Activated B cell treated with CpG ODN at 0.5 μM for 24 hours (primary cell): ENCODE measurements around the gene TNNC2. TPM values are rescaled to one million over a fixed set of nuclear protein-coding genes. Genes with fewer than 3 reads are reported as not detected.
A peak's percentile ranks its signal among the peaks of the same experiment; 100 is the strongest.

Experiments used
- ATAC-seq: fragments of 200-7000 bp; cut with Tn5 transposase; one replicate; pipeline ENCODE4 v1.10.0; 2021; ENCODE audit warnings: low read depth, mild to moderate bottlenecking, moderate library complexity
- CTCF ChIA-PET: fragments of 350-600 bp; sonication (Branson Sonifier 250); formaldehyde crosslinking; loops from one replicate; lab custom pipeline; 2021; ENCODE audit warnings: antibody characterized with exemption; lab: Charles Lee
- POLR2A ChIA-PET: fragments of 350-600 bp; sonication (Branson Sonifier 250); formaldehyde crosslinking; loops from one replicate; lab custom pipeline; 2021; ENCODE audit warnings: antibody characterized with exemption; lab: Charles Lee
- DNase-seq: peaks from one replicate; pipeline ENCODE4 v3.0.0; 2022
- H3K27ac Mint-ChIP-seq: one replicate; pipeline ENCODE4 v1.8.0; 2020; ENCODE audit warnings: mixed read lengths
- H3K27me3 Mint-ChIP-seq: one replicate; pipeline ENCODE4 v1.8.0; 2021; ENCODE audit warnings: mixed read lengths
- H3K36me3 Mint-ChIP-seq: one replicate; pipeline ENCODE4 v1.8.0; 2021; ENCODE audit warnings: low read depth, mixed read lengths
- H3K4me1 Mint-ChIP-seq: one replicate; pipeline ENCODE4 v1.8.0; 2021; ENCODE audit warnings: mixed read lengths
- H3K4me3 Mint-ChIP-seq: one replicate; pipeline ENCODE4 v1.8.0; 2020; ENCODE audit warnings: mild to moderate bottlenecking, mixed read lengths
- H3K9me3 Mint-ChIP-seq: one replicate; pipeline ENCODE4 v1.8.0; 2020; ENCODE audit warnings: mixed read lengths
- intact Hi-C: fragments of 100-400 bp; cut with micrococcal nuclease; formaldehyde crosslinking; loops from one replicate; pipeline ENCODE4 v1.15.1; 2024
- total RNA-seq: library from RNA; stranded (reverse); gene quantifications from 2 replicates; pipeline ENCODE4 v1.2.3, GENCODE V29; 2022
- TF ChIP-seq, protein P1 (sequence below): fragments of 200-600 bp; IDR thresholded peaks from one replicate; pipeline ENCODE4 v1.8.0; 2022; ENCODE audit warnings: antibody characterized with exemption, mild to moderate bottlenecking

Gene TNNC2
- total RNA-seq, 1 donor from 2014 or later: not detected

DNA sequence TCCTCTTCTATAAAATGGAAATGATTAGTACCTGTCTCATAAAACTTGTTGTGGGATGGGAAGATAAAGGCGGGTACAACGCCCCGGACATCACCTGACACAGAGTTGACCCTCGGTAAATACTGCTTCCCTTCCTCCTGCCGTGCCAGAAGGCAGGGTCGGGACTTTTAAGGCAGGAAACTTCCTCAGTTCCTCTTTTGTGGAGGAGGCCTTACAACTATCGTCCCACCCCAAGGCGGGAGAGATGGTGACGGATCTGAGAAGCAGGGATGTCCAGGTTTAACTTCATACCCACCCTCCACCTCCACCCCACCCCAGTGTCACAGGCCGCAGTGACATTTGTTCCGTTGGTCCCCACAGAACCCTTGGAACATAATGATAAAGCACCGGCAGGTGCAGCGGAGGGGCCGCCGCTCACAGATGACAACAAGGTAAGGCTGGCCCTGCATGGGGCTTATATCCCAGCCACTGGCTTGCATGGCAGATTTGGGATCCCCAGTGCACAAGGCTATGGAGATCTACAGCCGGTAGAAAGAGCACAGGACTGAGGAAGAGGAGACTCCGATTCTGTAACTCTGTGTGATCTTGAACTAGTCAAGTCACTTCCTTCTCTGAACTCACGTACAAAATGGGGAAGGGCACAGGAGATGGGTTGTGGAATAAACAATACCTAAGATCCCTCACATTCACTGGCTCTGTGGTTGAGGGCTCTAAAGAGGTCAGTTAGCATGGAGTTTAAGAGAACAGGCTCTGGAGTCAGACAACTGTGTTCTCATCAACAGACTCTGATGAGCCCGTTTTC is 34.6 kb downstream of the TNNC2 start:
- ChIA-PET CTCF (interaction anchor here (0.6 kb wide), 1 partner anchor 170 kb away, joined by 4 read pairs; no protein-coding TSS in a partner anchor), POLR2A (interaction anchor here (1.0 to 1.5 kb wide), 5 partner anchors 64 to 572 kb away, joined by 3 to 10 read pairs (median 6); partner anchors contain the start of genes PCIF1, ZNF335 and ZSWIM1)
- TF ChIP-seq, protein P1, sequence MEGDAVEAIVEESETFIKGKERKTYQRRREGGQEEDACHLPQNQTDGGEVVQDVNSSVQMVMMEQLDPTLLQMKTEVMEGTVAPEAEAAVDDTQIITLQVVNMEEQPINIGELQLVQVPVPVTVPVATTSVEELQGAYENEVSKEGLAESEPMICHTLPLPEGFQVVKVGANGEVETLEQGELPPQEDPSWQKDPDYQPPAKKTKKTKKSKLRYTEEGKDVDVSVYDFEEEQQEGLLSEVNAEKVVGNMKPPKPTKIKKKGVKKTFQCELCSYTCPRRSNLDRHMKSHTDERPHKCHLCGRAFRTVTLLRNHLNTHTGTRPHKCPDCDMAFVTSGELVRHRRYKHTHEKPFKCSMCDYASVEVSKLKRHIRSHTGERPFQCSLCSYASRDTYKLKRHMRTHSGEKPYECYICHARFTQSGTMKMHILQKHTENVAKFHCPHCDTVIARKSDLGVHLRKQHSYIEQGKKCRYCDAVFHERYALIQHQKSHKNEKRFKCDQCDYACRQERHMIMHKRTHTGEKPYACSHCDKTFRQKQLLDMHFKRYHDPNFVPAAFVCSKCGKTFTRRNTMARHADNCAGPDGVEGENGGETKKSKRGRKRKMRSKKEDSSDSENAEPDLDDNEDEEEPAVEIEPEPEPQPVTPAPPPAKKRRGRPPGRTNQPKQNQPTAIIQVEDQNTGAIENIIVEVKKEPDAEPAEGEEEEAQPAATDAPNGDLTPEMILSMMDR: no peak
- H3K9me3 Mint-ChIP-seq: no peaks in the 10 kb centered on the region
- H3K27ac Mint-ChIP-seq: peak overlapping the region; percentile 82
- DNase-seq (no peak), ATAC-seq (peak; percentile 28)
- peaks cover 43% of the 10 kb centered on the region for H3K36me3 Mint-ChIP-seq
- no peaks in the 10 kb centered on the region for H3K27me3 Mint-ChIP-seq
- H3K4me3 Mint-ChIP-seq: peak overlapping the region; percentile 92
- intact Hi-C loops: loop anchor here (1.0 to 10.0 kb wide), 4 partner anchors 20 to 572 kb away; partner anchors contain the start of genes NCOA5 and UBE2C
- H3K4me1 Mint-ChIP-seq: peaks cover 16% of the 10 kb centered on the region

DNA sequence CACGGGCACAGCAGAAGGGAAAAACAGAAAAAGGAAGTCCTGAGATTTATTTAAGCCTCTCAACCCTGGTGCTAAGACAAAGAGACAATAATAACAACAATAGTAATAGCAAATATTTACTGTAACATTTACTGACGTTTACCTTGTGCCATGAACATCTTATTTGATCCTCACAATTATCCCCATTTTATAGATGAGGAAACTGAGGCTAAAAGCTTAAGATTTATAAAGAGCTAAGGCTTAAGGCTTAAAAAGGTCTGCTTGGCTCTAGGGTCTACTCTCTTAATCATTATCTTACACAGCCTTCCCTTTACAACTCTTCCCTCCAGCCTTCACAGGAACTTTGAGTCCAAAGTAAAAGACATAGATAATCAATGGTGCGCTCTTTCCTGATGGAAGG is 38.8 kb downstream of the TNNC2 start:
- ATAC-seq (no peak), DNase-seq (no peak)
- Mint-ChIP-seq H3K27ac (no peak overlapping the region), H3K27me3 (no peaks in the 10 kb centered on the region), H3K9me3 (no peaks in the 10 kb centered on the region), H3K4me1 (peaks cover 25% of the 10 kb centered on the region), H3K36me3 (peaks cover 10% of the 10 kb centered on the region), H3K4me3 (no peak overlapping the region)
- intact Hi-C loops: no loop called here
- ChIA-PET POLR2A (no interaction called here), CTCF (interaction anchor here (1.7 kb wide), 1 partner anchor 11 kb away, joined by 5 read pairs; no protein-coding TSS in a partner anchor)
- TF ChIP-seq, protein P1: no peak

DNA sequence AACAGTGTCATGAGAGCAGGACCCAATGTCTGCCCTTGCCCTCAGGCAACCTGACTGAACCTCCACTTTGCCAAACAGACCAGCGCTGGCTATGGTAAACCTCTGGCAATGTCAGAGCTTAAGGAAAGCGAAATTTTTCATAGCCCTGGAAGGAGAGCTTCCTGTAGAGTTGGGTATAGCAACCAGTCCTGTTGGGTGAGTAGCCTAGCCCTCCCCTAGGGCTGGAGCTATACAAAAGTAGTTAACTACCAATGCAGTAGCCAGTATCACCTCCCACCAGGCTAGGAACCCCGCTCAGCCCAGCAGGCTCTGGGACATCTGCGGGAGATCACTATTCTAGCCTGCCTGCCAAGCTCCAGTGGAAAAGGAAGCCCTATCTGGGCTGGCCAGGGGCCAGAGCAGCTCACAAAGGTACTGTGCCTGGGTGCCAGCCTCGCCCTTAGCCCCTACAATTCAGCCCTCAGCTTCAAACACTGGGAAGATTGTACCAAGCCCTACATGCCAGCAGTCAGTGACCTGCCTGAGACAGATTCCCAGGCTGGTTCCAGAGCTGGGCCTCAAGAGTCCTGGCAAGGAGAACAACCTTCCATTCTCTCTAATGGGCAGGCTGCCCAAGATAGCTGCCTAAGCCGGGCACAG is 43.3 kb downstream of the TNNC2 start:
- no peak for ATAC-seq
- no peak overlapping the region for H3K27ac Mint-ChIP-seq
- H3K4me3 Mint-ChIP-seq: no peak overlapping the region
- no peaks in the 10 kb centered on the region for H3K9me3 Mint-ChIP-seq
- peaks cover 7% of the 10 kb centered on the region for H3K27me3 Mint-ChIP-seq
- TF ChIP-seq, protein P1: no peak
- peaks cover 12% of the 10 kb centered on the region for H3K4me1 Mint-ChIP-seq
- DNase-seq: no peak
- ChIA-PET POLR2A (no interaction called here), CTCF (interaction anchor here (2.3 kb wide), 1 partner anchor 13 kb away, joined by 10 read pairs; no protein-coding TSS in a partner anchor)
- no peaks in the 10 kb centered on the region for H3K36me3 Mint-ChIP-seq
- intact Hi-C loops: no loop called here

DNA sequence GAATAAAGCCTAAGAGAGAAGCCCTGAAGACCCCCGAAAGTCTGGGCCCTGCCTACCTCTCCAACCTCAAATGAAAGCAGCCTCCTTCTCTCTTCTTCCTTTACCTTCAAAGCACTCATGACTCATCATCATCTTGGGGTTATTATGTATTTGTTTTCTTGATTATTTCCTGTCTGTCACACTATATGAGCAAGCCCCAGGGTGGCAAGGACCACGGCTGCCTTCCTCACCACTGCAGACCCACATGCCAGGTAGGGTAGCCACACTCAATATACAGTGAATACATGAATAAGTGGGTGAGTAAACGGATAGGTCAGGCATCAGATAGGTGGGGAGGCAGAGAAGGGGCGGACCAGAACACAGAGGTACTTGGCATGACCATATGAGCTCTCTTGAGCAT is 44.2 kb downstream of the TNNC2 start:
- ATAC-seq (no peak), DNase-seq (no peak)
- H3K36me3 Mint-ChIP-seq: no peaks in the 10 kb centered on the region
- intact Hi-C loops: no loop called here
- ChIA-PET POLR2A (no interaction called here), CTCF (interaction anchor here (2.3 kb wide), 1 partner anchor 12 kb away, joined by 10 read pairs; no protein-coding TSS in a partner anchor)
- H3K4me1 Mint-ChIP-seq: peaks cover 12% of the 10 kb centered on the region
- TF ChIP-seq, protein P1: no peak
- no peak overlapping the region for H3K27ac Mint-ChIP-seq
- H3K27me3 Mint-ChIP-seq: peaks cover 7% of the 10 kb centered on the region
- no peaks in the 10 kb centered on the region for H3K9me3 Mint-ChIP-seq
- no peak overlapping the region for H3K4me3 Mint-ChIP-seq
